HG03103 (cell line): ENCODE results near the gene TEKT1.

Experiments used
- ATAC-seq: cut with Tn5 transposase; IDR thresholded peaks from one replicate; pipeline ENCODE4 v1.9.1; 2021; ENCODE audit warnings: low read depth; ENCODE audit not compliant: unreplicated experiment

The TEKT1 gene

GRCh38 chr17:6772016-6772415 is 59.5 kb downstream of the TEKT1 start:
- no peak for ATAC-seq

- ATAC-seq = no peak
These were observed 63.1 kb downstream of the TEKT1 start for GRCh38 chr17:6768447-6768846.

- no peak for ATAC-seq
These were observed 69.8 kb downstream of the TEKT1 start for GRCh38 chr17:6761779-6762178.

- ATAC-seq = no peak
These were observed 73.8 kb downstream of the TEKT1 start for GRCh38 chr17:6757747-6758146.

GRCh38 chr17:6756425-6757031 is 75.0 kb downstream of the TEKT1 start:
- no peak for ATAC-seq

- ATAC-seq = no peak
These were observed 75.8 kb downstream of the TEKT1 start, which contains the start of gene XAF1 for GRCh38 chr17:6755731-6756184. Gene XAF1 (plus strand): TSS chr17:6756046. CDS start chr17:6756079, 33 bp downstream.

GRCh38 chr17:6755281-6755680 is 76.2 kb downstream of the TEKT1 start:
- no peak for ATAC-seq

GRCh38 chr17:6753546-6753945 is 78.0 kb downstream of the TEKT1 start:
- no peak for ATAC-seq

GRCh38 chr17:6753006-6753445 is 78.5 kb downstream of the TEKT1 start:
- no peak for ATAC-seq

- ATAC-seq = no peak
These were observed 79.2 kb downstream of the TEKT1 start for GRCh38 chr17:6752068-6752909.

- no peak for ATAC-seq
These were observed 82.0 kb downstream of the TEKT1 start for GRCh38 chr17:6749519-6749918.

- ATAC-seq = no peak
These were observed 82.9 kb downstream of the TEKT1 start for GRCh38 chr17:6748617-6749016.
